Liver (tissue), 9 donors: ENCODE measurements around the gene TRMT1. TPM values are rescaled to one million over a fixed set of nuclear protein-coding genes. Genes with fewer than 3 reads are reported as not detected.

Source experiments
- DNase-seq: peaks from one replicate; pipeline ENCODE4 v3.0.0-alpha.2; 2017; ENCODE audit warnings: low spot score
- H3K27ac ChIP-seq, 2 donors: one replicate each; pipeline ENCODE4 v1.7.0; 2013; ENCODE audit warnings: inconsistent platforms in 2 of 2, low read length in 2 of 2, control low read depth in 1 of 2, low read depth in 1 of 2, mild to moderate bottlenecking in 1 of 2
- H3K27me3 ChIP-seq, 4 donors: one replicate each; pipeline versions ENCODE4 v1.6.1 to v1.7.0; 2013; ENCODE audit warnings: low read length in 3 of 4, inconsistent platforms in 1 of 4, mild to moderate bottlenecking in 1 of 4, moderate library complexity in 1 of 4; ENCODE audit not compliant: control insufficient read depth in 4 of 4, insufficient read depth in 4 of 4
- H3K36me3 ChIP-seq, 4 donors: one replicate each; pipeline versions ENCODE4 v1.6.1 to v1.7.0; 2013; ENCODE audit warnings: low read length in 3 of 4, mild to moderate bottlenecking in 3 of 4, low read depth in 1 of 4, moderate library complexity in 1 of 4; ENCODE audit not compliant: control insufficient read depth in 4 of 4, insufficient read depth in 3 of 4
- H3K4me1 ChIP-seq, 4 donors: one replicate each; pipeline versions ENCODE4 v1.6.1 to v1.7.0; 2013; ENCODE audit warnings: low read length in 3 of 4, mild to moderate bottlenecking in 3 of 4, moderate library complexity in 1 of 4; ENCODE audit not compliant: control insufficient read depth in 4 of 4, insufficient read depth in 4 of 4
- H3K4me3 ChIP-seq, 3 donors: one replicate each; pipeline versions ENCODE4 v1.6.1 to v1.7.0; 2013; ENCODE audit warnings: low read length in 3 of 3, control low read depth in 1 of 3, low read depth in 1 of 3, mild to moderate bottlenecking in 1 of 3
- H3K9ac ChIP-seq, 2 donors: one replicate each; pipeline ENCODE4 v1.7.0; 2013; ENCODE audit warnings: low read length in 2 of 2, mild to moderate bottlenecking in 2 of 2, moderate library complexity in 2 of 2, control low read depth in 1 of 2, low read depth in 1 of 2
- H3K9me3 ChIP-seq, 4 donors: one replicate each; pipeline versions ENCODE4 v1.6.1 to v1.7.0; 2013; ENCODE audit warnings: low read length in 3 of 4; ENCODE audit not compliant: control insufficient read depth in 4 of 4
- ATF3 ChIP-seq: IDR thresholded peaks from 2 replicates; pipeline ENCODE4 v1.6.1; 2016; ENCODE audit warnings: antibody characterized with exemption
- CTCF ChIP-seq: fragments of 150-350 bp; IDR thresholded peaks from 2 replicates; pipeline ENCODE4 v1.5.1; 2017; ENCODE audit warnings: improper control_type of control experiment, low read depth, low read length; ENCODE audit not compliant: missing input control
- EGR1 ChIP-seq, 2 donors: IDR thresholded peaks; 2 replicates each; pipeline ENCODE4 v1.6.1; 2016 to 2018; ENCODE audit warnings: antibody characterized with exemption in 2 of 2, low read depth in 2 of 2
- FOXA1 ChIP-seq: IDR thresholded peaks from 2 replicates; pipeline ENCODE4 v1.6.1; 2016; ENCODE audit warnings: antibody characterized with exemption
- FOXA2 ChIP-seq: IDR thresholded peaks from 2 replicates; pipeline ENCODE4 v1.6.1; 2016; ENCODE audit warnings: antibody characterized with exemption
- GABPA ChIP-seq, 2 donors: IDR thresholded peaks in 1 of 2; conservative IDR thresholded peaks in 1 of 2; 2 replicates each; pipeline ENCODE4 v1.6.1; 2016; ENCODE audit warnings: antibody characterized with exemption in 2 of 2, mild to moderate bottlenecking in 1 of 2, moderate library complexity in 1 of 2
- HNF4G ChIP-seq: IDR thresholded peaks from 2 replicates; pipeline ENCODE4 v1.6.1; 2016; ENCODE audit warnings: antibody characterized with exemption
- JUND ChIP-seq, 2 donors: IDR thresholded peaks; 2 replicates each; pipeline ENCODE4 v1.6.1; 2016; ENCODE audit warnings: antibody characterized with exemption in 2 of 2
- MAX ChIP-seq: IDR thresholded peaks from 2 replicates; pipeline ENCODE4 v1.6.1; 2016; ENCODE audit warnings: antibody characterized with exemption
- NR2F2 ChIP-seq: IDR thresholded peaks from 2 replicates; pipeline ENCODE4 v1.6.1; 2016; ENCODE audit warnings: antibody characterized with exemption
- RAD21 ChIP-seq, 2 donors: IDR thresholded peaks; 2 replicates each; pipeline ENCODE4 v1.6.1; 2016; ENCODE audit warnings: antibody characterized with exemption in 2 of 2, mild to moderate bottlenecking in 2 of 2
- REST ChIP-seq: IDR thresholded peaks from 2 replicates; pipeline ENCODE4 v1.6.1; 2016; ENCODE audit warnings: antibody characterized with exemption, mild to moderate bottlenecking
- RXRA ChIP-seq, 2 donors: IDR thresholded peaks; 2 replicates each; pipeline ENCODE4 v1.6.1; 2017 to 2018; ENCODE audit warnings: antibody characterized with exemption in 2 of 2, mild to moderate bottlenecking in 1 of 2
- SP1 ChIP-seq: IDR thresholded peaks from 2 replicates; pipeline ENCODE4 v1.6.1; 2018; ENCODE audit warnings: antibody characterized with exemption, mild to moderate bottlenecking
- ZBTB33 ChIP-seq: IDR thresholded peaks from 2 replicates; pipeline ENCODE4 v1.6.1; 2016; ENCODE audit warnings: antibody characterized with exemption
- WGBS: extraction: QIAGEN DNeasy Blood & Tissue Kit; methylation state at CpG from one replicate; pipeline ENCODE4 v1.1.7; 2013; 5-methylcytosine and 5-hydroxymethylcytosine counted together
- polyA plus RNA-seq, 2 donors: library from polyadenylated mRNA; stranded (reverse) in 1 of 2; unstranded in 1 of 2; fragments of 200-250 nt in 1 of 2; fragments of >200 nt in 1 of 2; fragmentation: Nextera tagmentation in 1 of 2; extraction: Ambion mirVana in 1 of 2; gene quantifications; one replicate each; pipeline versions ENCODE4 v1.2.1 to v1.2.3, GENCODE V29; 2013 to 2015
- total RNA-seq, 2 donors: library from RNA; depleted of rRNA; stranded (reverse); fragments of >200 nt; gene quantifications; one replicate each; pipeline ENCODE4 v1.2.3, GENCODE V29; 2014
- donor health status: healthy.
- donor health status: healthy.
- donor health status: healthy.
- donor health status: healthy.
- donor health status: healthy.

Gene TRMT1
- total and polyA plus RNA-seq, 4 donors, result 8.3 to 15.6 (median 11.7) TPM

GRCh38 chr19:13069415-13070359 is 46.9 kb downstream of the TRMT1 start (continued):
- TF ChIP-seq ZBTB33, result no peak
- no peak for TF ChIP-seq FOXA1
- no peak for TF ChIP-seq FOXA2
- TF ChIP-seq ATF3, result no peak

GRCh38 chr19:13068085-13068846 is 48.3 kb downstream of the TRMT1 start:
- H3K27ac ChIP-seq, result no peak overlapping the region
- no peaks in the 10 kb centered on the region for H3K9me3 ChIP-seq
- no peak for DNase-seq
- H3K4me1 ChIP-seq, result peaks cover 0 to 9% (median 2%) of the 10 kb centered on the region in 4 donors
- no peak for TF ChIP-seq NR2F2
- no peak for TF ChIP-seq HNF4G
- TF ChIP-seq FOXA2, result no peak
- no peak for TF ChIP-seq ATF3
- no peak for TF ChIP-seq RXRA (IDR thresholded peaks at IDR 0.05)
- TF ChIP-seq GABPA (IDR thresholded peaks at IDR 0.05 in 1 of 2, conservative IDR thresholded peaks at IDR 0.05 in 1 of 2), result no peak
- no peak for TF ChIP-seq CTCF
- no peak for TF ChIP-seq RAD21 (IDR thresholded peaks at IDR 0.05)
- TF ChIP-seq REST, result no peak
- TF ChIP-seq SP1, result no peak
- no peak for TF ChIP-seq MAX
- TF ChIP-seq EGR1 (IDR thresholded peaks at IDR 0.05; ENCODE audit: low read depth in 2 of 2), result no peak
- no peak for TF ChIP-seq JUND (IDR thresholded peaks at IDR 0.05)
- no peak overlapping the region for H3K9ac ChIP-seq
- 75% methylated on average over 6 of the region's 6 CpGs for WGBS
- H3K27me3 ChIP-seq, result no peaks in the 10 kb centered on the region
- no peak overlapping the region for H3K4me3 ChIP-seq
- no peaks in the 10 kb centered on the region for H3K36me3 ChIP-seq
